ENCODE data around the gene NR2C1.

DNA sequence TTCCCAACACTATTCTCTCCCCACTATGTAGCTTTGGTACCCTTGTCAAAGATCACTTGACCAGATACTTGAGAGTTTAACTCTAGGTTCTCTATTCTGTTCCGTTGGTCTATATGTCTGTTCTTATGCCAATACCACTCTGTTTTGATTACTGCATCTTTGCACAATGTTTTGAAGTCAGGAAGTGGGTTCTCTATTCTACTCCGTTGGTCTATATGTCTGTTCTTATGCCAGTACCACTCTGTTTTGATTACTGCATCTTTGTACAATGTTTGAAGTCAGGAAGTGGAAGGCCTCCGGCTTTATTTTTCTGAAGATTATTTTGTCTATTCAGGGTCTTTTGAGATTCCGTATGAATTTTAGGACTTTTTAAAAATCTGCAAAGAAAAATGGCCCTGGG, 67.2 kb downstream of the NR2C1 start:
- TF ChIP-seq, protein P1, sequence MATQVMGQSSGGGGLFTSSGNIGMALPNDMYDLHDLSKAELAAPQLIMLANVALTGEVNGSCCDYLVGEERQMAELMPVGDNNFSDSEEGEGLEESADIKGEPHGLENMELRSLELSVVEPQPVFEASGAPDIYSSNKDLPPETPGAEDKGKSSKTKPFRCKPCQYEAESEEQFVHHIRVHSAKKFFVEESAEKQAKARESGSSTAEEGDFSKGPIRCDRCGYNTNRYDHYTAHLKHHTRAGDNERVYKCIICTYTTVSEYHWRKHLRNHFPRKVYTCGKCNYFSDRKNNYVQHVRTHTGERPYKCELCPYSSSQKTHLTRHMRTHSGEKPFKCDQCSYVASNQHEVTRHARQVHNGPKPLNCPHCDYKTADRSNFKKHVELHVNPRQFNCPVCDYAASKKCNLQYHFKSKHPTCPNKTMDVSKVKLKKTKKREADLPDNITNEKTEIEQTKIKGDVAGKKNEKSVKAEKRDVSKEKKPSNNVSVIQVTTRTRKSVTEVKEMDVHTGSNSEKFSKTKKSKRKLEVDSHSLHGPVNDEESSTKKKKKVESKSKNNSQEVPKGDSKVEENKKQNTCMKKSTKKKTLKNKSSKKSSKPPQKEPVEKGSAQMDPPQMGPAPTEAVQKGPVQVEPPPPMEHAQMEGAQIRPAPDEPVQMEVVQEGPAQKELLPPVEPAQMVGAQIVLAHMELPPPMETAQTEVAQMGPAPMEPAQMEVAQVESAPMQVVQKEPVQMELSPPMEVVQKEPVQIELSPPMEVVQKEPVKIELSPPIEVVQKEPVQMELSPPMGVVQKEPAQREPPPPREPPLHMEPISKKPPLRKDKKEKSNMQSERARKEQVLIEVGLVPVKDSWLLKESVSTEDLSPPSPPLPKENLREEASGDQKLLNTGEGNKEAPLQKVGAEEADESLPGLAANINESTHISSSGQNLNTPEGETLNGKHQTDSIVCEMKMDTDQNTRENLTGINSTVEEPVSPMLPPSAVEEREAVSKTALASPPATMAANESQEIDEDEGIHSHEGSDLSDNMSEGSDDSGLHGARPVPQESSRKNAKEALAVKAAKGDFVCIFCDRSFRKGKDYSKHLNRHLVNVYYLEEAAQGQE (IDR thresholded peaks at IDR 0.05; ENCODE audit: insufficient read depth in 1 of 2, low read depth in 2 of 2, low read length in 2 of 2), result no peak
- TF ChIP-seq POLR2AphosphoS5 (IDR thresholded peaks at IDR 0.05; ENCODE audit: low read depth, low read length) (no peak), SIN3A (IDR thresholded peaks at IDR 0.05; ENCODE audit: borderline replicate concordance, insufficient read depth, low read length) (no peak), TAF1 (IDR thresholded peaks at IDR 0.05; ENCODE audit: borderline replicate concordance, insufficient read depth, low read length) (no peak)

All from PFSK-1 (cell line).